Tibial nerve (tissue), 4 donors: ENCODE data around the gene MS4A10. TPM values are rescaled to one million over a fixed set of nuclear protein-coding genes. Genes with fewer than 3 reads are reported as not detected.

ENCODE experiments used
- DNase-seq, 2 donors: peaks; one replicate each; pipeline ENCODE4 v3.0.0-alpha.2; 2019; ENCODE audit warnings: low spot score in 2 of 2
- H3K27ac ChIP-seq, 4 donors: fragments of 200-600 bp; sonication (generic) in 3 of 4; one replicate each; pipeline ENCODE4 v1.5.1; 2017 to 2019; ENCODE audit warnings: mild to moderate bottlenecking in 1 of 4
- H3K27me3 ChIP-seq, 2 donors: fragments of 200-600 bp; sonication (generic) in 1 of 2; one replicate each; pipeline versions ENCODE4 v1.5.1 to v1.6.0; 2017 to 2019
- H3K36me3 ChIP-seq, 3 donors: fragments of 200-600 bp; sonication (generic); one replicate each; pipeline ENCODE4 v1.5.1; 2018 to 2019
- H3K4me1 ChIP-seq, 4 donors: fragments of 200-600 bp; sonication (generic) in 3 of 4; one replicate each; pipeline ENCODE4 v1.5.1; 2017 to 2019
- H3K4me3 ChIP-seq, 4 donors: fragments of 200-600 bp; sonication (generic) in 3 of 4; one replicate each; pipeline ENCODE4 v1.5.1; 2017 to 2019; ENCODE audit warnings: mild to moderate bottlenecking in 1 of 4, moderate library complexity in 1 of 4
- H3K9me3 ChIP-seq, 4 donors: fragments of 200-600 bp; sonication (generic) in 3 of 4; one replicate each; pipeline ENCODE4 v1.5.1; 2017 to 2019
- EP300 ChIP-seq, 2 donors: sonication (generic); formaldehyde crosslinking; IDR thresholded peaks; one replicate each; pipeline ENCODE4 v1.6.1; 2017; ENCODE audit warnings: antibody characterized with exemption in 2 of 2, mild to moderate bottlenecking in 1 of 2
- POLR2A ChIP-seq, 2 donors: fragments of 450-650 bp; IDR thresholded peaks; one replicate each; pipeline ENCODE4 v1.6.1; 2017; ENCODE audit warnings: antibody characterized with exemption in 2 of 2, mild to moderate bottlenecking in 2 of 2, moderate library complexity in 2 of 2
- whole genome bisulfite sequencing, 2 donors: methylation state at CpG; one replicate each; pipeline ENCODE4 v1.1.5; 2018; 5-methylcytosine and 5-hydroxymethylcytosine counted together
- total RNA-seq, 4 donors: library from RNA; depleted of rRNA; stranded (reverse); fragments of >200 nt; gene quantifications; one replicate each; pipeline ENCODE4 v1.1.0, GENCODE V29; 2016
- TF ChIP-seq, protein P1 (sequence below), 5 experiments: fragments of 200-600 bp in 3 of 5; fragments of 450-650 bp in 2 of 5; sonication (generic) in 3 of 5; IDR thresholded peaks; one replicate each; pipeline ENCODE4 v1.5.1; 2016 to 2019; ENCODE audit warnings: antibody characterized with exemption in 5 of 5, mild to moderate bottlenecking in 3 of 5, moderate library complexity in 2 of 5

The MS4A10 gene
- total RNA-seq, 4 donors from 2014 or later = not detected

DNA sequence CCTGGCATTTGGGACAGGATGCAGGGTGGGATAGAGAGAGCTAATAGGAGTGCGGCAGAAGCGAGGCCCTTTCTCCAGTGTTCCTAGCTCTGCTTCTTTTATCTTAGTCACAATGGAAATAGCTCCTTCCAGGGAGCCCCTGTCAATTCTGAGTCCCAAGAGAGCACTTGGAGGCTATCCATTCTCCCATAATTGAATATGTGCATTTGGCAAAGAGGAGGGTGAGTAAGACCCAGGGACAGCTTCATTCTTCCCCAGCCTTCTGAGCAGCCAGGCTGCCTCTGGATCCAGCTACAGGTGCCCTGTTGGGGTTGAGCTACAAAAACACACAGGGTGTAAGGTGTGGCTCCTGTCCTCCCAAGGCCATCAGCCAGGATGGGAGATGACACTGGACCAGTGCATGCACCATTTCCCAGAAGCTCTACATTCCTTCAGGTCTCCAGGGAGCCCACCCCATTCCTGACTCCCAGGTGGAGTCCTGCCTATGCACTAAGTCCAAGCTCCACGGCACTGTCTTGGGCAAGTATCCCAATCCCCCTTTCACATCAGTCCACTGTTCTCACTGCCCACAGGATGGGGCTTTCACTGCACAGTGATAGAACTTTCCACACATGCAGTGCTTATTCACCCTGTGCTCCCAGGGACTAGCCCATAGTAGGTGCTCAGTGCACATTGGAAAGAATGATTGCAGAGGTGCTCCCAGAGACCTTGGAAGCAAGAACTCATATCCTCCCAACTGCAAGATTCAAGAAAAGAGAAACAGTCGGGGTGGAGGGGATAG lies 6.2 kb downstream of the MS4A10 start:
- Histone ChIP-seq H3K36me3 (no peaks in the 10 kb centered on the region), H3K9me3 (no peaks in the 10 kb centered on the region), H3K4me3 (no peak overlapping the region), H3K27ac (no peak overlapping the region), H3K4me1 (peaks cover 0 to 14% (median 3%) of the 10 kb centered on the region in 4 donors), H3K27me3 (no peaks in the 10 kb centered on the region)
- WGBS, 2 donors = 89 to 95% methylated on average over 4 of the region's 4 CpGs
- TF ChIP-seq, protein P1, sequence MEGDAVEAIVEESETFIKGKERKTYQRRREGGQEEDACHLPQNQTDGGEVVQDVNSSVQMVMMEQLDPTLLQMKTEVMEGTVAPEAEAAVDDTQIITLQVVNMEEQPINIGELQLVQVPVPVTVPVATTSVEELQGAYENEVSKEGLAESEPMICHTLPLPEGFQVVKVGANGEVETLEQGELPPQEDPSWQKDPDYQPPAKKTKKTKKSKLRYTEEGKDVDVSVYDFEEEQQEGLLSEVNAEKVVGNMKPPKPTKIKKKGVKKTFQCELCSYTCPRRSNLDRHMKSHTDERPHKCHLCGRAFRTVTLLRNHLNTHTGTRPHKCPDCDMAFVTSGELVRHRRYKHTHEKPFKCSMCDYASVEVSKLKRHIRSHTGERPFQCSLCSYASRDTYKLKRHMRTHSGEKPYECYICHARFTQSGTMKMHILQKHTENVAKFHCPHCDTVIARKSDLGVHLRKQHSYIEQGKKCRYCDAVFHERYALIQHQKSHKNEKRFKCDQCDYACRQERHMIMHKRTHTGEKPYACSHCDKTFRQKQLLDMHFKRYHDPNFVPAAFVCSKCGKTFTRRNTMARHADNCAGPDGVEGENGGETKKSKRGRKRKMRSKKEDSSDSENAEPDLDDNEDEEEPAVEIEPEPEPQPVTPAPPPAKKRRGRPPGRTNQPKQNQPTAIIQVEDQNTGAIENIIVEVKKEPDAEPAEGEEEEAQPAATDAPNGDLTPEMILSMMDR (IDR thresholded peaks at IDR 0.05) = no peak
- TF ChIP-seq EP300 (IDR thresholded peaks at IDR 0.05) (no peak), POLR2A (IDR thresholded peaks at IDR 0.05) (no peak)
- no peak for DNase-seq

DNA sequence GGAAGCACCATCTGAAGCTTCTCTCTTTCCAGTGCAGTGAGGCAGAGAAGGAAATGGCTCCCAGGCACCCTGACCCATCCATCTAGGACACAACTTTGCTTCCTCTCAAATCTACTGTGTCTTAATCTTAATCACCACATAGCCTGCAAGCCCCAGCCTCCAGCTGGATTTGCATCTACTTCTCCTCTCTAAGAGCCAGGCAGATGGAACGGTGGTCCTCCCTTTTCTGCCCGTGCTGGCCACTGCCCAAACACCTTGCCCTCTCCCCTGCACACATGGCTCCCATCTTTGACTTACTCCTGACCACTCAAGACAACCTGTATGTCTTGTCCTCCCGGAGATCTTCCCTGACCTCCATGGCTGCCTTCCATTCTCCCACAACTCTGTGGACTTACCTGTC lies 7.4 kb downstream of the MS4A10 start:
- Histone ChIP-seq H3K27ac (no peak overlapping the region), H3K4me3 (no peak overlapping the region), H3K36me3 (no peaks in the 10 kb centered on the region), H3K27me3 (no peaks in the 10 kb centered on the region), H3K4me1 (peaks cover 0 to 2% (median 0%) of the 10 kb centered on the region in 4 donors), H3K9me3 (no peaks in the 10 kb centered on the region)
- 88 to 89% methylated on average over 3 of the region's 3 CpGs for WGBS, 2 donors
- no peak for DNase-seq
- TF ChIP-seq EP300 (IDR thresholded peaks at IDR 0.05) (no peak), POLR2A (IDR thresholded peaks at IDR 0.05) (no peak)
- TF ChIP-seq, protein P1 (IDR thresholded peaks at IDR 0.05) = no peak

DNA sequence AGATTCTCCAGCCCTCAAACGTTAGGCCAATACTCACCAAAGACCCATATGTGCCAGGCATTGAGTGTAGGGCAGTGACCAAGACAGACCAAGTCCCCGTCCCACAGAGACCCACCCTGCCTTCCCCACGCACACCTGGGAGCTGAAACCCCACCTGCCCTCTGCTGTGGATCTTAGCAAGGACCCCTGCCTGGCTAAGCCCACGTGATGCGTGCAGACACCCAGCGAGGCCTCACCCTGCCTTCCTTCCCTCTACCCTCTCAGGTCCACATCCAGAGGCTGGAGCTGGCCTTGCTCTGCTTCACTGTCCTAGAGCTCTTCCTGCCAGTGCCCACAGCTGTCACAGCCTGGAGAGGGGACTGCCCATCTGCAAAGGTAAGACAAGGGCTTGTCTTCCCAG lies 10.2 kb downstream of the MS4A10 start:
- Histone ChIP-seq H3K4me1 (no peaks in the 10 kb centered on the region), H3K27me3 (no peaks in the 10 kb centered on the region), H3K27ac (no peak overlapping the region), H3K36me3 (no peaks in the 10 kb centered on the region), H3K4me3 (no peak overlapping the region), H3K9me3 (peaks cover 0 to 4% (median 0%) of the 10 kb centered on the region in 4 donors)
- WGBS, 2 donors = 53 to 76% methylated on average over 6 of the region's 6 CpGs
- TF ChIP-seq, protein P1 (IDR thresholded peaks at IDR 0.05) = no peak
- TF ChIP-seq POLR2A (IDR thresholded peaks at IDR 0.05) = no peak
- no peak for TF ChIP-seq EP300 (IDR thresholded peaks at IDR 0.05)
- DNase-seq = no peak

DNA sequence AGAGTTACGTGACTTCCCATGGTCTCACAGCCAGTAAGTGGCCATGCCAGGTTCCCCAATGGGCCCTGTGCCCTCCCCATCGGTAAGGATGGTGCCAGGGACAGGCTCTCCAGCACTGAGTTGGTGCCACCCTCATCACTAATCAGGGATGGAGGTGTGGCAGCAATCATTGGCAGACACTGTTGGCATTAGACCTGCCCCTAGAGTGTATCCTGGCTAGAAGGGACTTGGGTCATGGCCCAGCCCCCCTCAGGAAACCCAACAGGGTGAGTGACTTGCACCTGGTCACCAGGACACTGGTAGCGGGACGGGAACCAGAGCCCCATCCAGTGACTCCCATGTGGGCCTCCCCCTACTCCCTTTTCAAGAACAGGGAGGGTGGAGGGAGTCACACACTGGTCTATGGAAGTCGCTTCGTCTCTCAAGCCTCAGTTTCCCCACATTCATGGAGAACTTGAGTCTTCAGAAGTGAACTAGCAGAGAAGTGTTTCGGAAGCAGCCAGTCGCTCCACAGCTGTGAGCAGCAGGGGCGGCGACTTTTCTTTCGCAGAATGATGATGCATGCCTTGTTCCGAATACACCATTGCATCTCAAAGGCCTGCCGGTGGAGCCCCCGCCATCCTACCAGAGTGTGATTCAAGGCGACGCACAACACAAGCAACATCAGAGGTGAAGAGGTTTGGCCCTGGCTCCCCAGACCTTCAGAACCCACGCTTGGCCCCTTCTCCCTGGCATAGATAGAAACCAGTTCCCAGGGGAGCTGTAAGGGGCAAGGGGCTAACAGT lies 12.9 kb downstream of the MS4A10 start:
- 86 to 89% methylated on average over 15 to 16 of the region's 17 CpGs for WGBS, 2 donors
- Histone ChIP-seq H3K4me1 (no peaks in the 10 kb centered on the region), H3K9me3 (peaks cover 0 to 4% (median 0%) of the 10 kb centered on the region in 4 donors), H3K4me3 (no peak overlapping the region), H3K27ac (no peak overlapping the region), H3K27me3 (no peaks in the 10 kb centered on the region), H3K36me3 (no peaks in the 10 kb centered on the region)
- DNase-seq = no peak
- TF ChIP-seq POLR2A (IDR thresholded peaks at IDR 0.05) (no peak), EP300 (IDR thresholded peaks at IDR 0.05) (no peak)
- TF ChIP-seq, protein P1 (IDR thresholded peaks at IDR 0.05) = no peak

GRCh38 chr11:60798631-60799030 lies 13.5 kb downstream of the MS4A10 start:
- Histone ChIP-seq H3K9me3 (peaks cover 0 to 4% (median 0%) of the 10 kb centered on the region in 4 donors), H3K36me3 (no peaks in the 10 kb centered on the region), H3K27ac (no peak overlapping the region), H3K4me1 (no peaks in the 10 kb centered on the region), H3K4me3 (no peak overlapping the region), H3K27me3 (no peaks in the 10 kb centered on the region)
- 78 to 92% methylated on average over 1 to 3 of the region's 3 CpGs for WGBS, 2 donors
- no peak for DNase-seq
- TF ChIP-seq, protein P1 (IDR thresholded peaks at IDR 0.05) = no peak
- no peak for TF ChIP-seq EP300 (IDR thresholded peaks at IDR 0.05)
- TF ChIP-seq POLR2A (IDR thresholded peaks at IDR 0.05) = no peak
